ENCODE measurements around the gene PPFIA1. TPM values are rescaled to one million over a fixed set of nuclear protein-coding genes. Genes with fewer than 3 reads are reported as not detected.

PPFIA1 gene
- total and polyA plus RNA-seq, 2 of the 8 experiments (the other 6 are each of a cell fraction or from before 2014, with no cell fraction given) = 44.3 to 73.5 TPM

DNA sequence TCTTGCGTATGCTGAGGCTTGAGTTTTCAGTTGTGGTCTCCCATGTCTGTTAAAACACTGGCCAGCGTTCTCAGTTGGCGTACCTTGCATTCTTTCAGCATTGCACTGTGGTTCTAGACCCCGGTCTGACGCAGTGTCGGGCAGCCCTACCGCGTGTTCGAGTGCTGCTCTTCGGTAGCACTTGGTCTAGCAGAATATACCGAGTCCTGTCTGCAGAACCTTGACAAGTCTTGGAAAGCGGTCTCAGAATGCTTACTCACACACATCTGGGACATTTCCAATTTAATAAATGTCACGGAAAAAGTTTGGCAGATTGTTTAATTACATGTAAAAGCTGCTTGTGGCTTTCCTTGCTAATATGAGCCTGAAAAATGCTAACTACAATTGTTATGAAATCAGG is 32.6 kb downstream of the PPFIA1 start (continued):
- TF ChIP-seq CTCF (IDR thresholded peaks at IDR 0.05; ENCODE audit: control extremely low read depth in 1 of 3, insufficient read depth in 1 of 3, low read depth in 1 of 3, low read length in 3 of 3) (no peak), ATF2 (IDR thresholded peaks at IDR 0.05; ENCODE audit: low read length) (no peak)

Measured in H1 (cell line).